GM20000 (cell line): ENCODE results near the gene DEDD2.

Source experiments
- DNase-seq: peaks from one replicate; pipeline ENCODE4 v3.0.0; 2012; ENCODE audit warnings: low spot score
- CTCF ChIP-seq: IDR thresholded peaks from 2 replicates; pipeline ENCODE4 v1.5.1; 2012; ENCODE audit warnings: mild to moderate bottlenecking, control low read depth; ENCODE audit errors: extremely low read depth, missing control alignments

Gene DEDD2

GRCh38 chr19:42250183-42250665 is 32.7 kb upstream of the DEDD2 start:
- no peak for DNase-seq
- TF ChIP-seq CTCF, result no peak

- no peak for TF ChIP-seq CTCF
- no peak for DNase-seq
These were observed 32.3 kb upstream of the DEDD2 start for GRCh38 chr19:42249769-42250168.

- DNase-seq, result no peak
- no peak for TF ChIP-seq CTCF
These were observed 31.8 kb upstream of the DEDD2 start for GRCh38 chr19:42249149-42249750.

GRCh38 chr19:42248270-42249148 is 31.0 kb upstream of the DEDD2 start:
- TF ChIP-seq CTCF, result no peak
- DNase-seq, result no peak

- DNase-seq, result no peak
- no peak for TF ChIP-seq CTCF
These were observed 30.2 kb upstream of the DEDD2 start for GRCh38 chr19:42247640-42248199.

- no peak for TF ChIP-seq CTCF
- DNase-seq, result no peak
These were observed 29.6 kb upstream of the DEDD2 start for GRCh38 chr19:42246922-42247639.
